Brain microvascular endothelial cell (primary cell): Measurements from ENCODE around the gene HELZ.

Experiments used
- DNase-seq: peaks from one replicate; pipeline ENCODE4 v3.0.0-alpha.2; 2020
- H3K27ac ChIP-seq: fragments of 250-450 bp; sonication (Bioruptor Pico); 2 replicates; pipeline ENCODE4 v1.5.1; 2020; ENCODE audit warnings: mild to moderate bottlenecking, moderate library complexity
- H3K27me3 ChIP-seq: fragments of 250-450 bp; sonication (Bioruptor Pico); replicated peaks from 2 replicates; pipeline ENCODE4 v1.5.1; 2020; ENCODE audit warnings: mild to moderate bottlenecking
- H3K36me3 ChIP-seq: fragments of 250-450 bp; sonication (Bioruptor Pico); replicated peaks from 2 replicates; pipeline ENCODE4 v1.5.1; 2020; ENCODE audit warnings: mild to moderate bottlenecking
- H3K4me3 ChIP-seq: 2 replicates; pipeline ENCODE4 v1.5.1; 2011; ENCODE audit warnings: low read depth, mild to moderate bottlenecking, control low read depth, low read length, moderate library complexity
- in situ Hi-C: cut with HindIII; loops from 2 replicates; pipeline ENCODE4 v1.10.0; 2017; ENCODE audit warnings: low sequenced_read_pairs, low pct_ligation_motif_present
- TF ChIP-seq, protein P1 (sequence below): IDR thresholded peaks from 2 replicates; pipeline ENCODE4 v1.5.1; 2011; ENCODE audit warnings: low read depth, mild to moderate bottlenecking, moderate library complexity, low read length, control low read depth, inconsistent platforms; ENCODE audit errors: missing control alignments

The HELZ gene

DNA sequence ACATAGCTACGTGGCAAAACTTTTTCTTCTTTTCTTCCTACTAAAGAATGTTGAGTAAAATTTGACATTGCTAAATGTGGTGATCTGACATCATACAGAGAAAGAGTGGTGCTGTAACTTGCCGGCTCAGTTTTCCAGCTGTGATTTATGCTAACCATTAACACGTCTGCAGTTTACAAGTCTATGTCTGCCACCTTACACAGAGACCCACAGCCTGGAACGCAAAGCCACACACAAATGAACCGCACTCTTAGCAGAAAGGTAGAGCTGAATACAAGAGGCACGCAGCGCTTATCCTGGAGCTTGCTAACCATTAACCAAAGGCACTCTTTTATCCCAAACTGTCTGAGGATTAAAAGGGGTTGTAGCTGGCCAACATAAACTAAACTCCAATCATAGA, 168.7 kb downstream of the HELZ start:
- Histone ChIP-seq H3K36me3 (peaks cover 4% of the 10 kb centered on the region), H3K4me3 (no peak overlapping the region), H3K27ac (no peak overlapping the region), H3K27me3 (no peaks in the 10 kb centered on the region)
- TF ChIP-seq, protein P1, sequence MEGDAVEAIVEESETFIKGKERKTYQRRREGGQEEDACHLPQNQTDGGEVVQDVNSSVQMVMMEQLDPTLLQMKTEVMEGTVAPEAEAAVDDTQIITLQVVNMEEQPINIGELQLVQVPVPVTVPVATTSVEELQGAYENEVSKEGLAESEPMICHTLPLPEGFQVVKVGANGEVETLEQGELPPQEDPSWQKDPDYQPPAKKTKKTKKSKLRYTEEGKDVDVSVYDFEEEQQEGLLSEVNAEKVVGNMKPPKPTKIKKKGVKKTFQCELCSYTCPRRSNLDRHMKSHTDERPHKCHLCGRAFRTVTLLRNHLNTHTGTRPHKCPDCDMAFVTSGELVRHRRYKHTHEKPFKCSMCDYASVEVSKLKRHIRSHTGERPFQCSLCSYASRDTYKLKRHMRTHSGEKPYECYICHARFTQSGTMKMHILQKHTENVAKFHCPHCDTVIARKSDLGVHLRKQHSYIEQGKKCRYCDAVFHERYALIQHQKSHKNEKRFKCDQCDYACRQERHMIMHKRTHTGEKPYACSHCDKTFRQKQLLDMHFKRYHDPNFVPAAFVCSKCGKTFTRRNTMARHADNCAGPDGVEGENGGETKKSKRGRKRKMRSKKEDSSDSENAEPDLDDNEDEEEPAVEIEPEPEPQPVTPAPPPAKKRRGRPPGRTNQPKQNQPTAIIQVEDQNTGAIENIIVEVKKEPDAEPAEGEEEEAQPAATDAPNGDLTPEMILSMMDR = no peak
- in situ Hi-C loops = no loop called here
- no peak for DNase-seq

DNA sequence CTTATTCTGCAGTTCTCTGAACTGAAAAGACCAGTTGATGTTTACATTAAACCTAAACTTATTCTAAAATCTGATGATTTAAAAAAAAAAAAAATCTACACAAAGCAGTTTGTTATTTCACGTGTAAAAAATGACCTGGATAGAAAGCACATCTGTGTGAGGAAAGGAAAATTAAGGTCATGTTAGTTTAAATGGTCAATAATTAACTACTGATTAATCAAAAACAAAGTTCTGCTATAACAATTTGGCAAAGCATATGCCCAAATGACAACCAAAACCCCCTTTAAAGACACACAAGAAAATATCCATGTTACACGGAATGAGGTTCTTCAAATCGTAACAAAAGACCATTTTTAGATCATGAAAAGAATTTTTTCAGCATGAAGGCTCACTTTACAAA, 170.2 kb downstream of the HELZ start:
- in situ Hi-C loops = no loop called here
- no peak for DNase-seq
- no peak overlapping the region for H3K4me3 ChIP-seq
- peaks cover 4% of the 10 kb centered on the region for H3K36me3 ChIP-seq
- no peaks in the 10 kb centered on the region for H3K27me3 ChIP-seq
- no peak overlapping the region for H3K27ac ChIP-seq
- TF ChIP-seq, protein P1 = no peak

DNA sequence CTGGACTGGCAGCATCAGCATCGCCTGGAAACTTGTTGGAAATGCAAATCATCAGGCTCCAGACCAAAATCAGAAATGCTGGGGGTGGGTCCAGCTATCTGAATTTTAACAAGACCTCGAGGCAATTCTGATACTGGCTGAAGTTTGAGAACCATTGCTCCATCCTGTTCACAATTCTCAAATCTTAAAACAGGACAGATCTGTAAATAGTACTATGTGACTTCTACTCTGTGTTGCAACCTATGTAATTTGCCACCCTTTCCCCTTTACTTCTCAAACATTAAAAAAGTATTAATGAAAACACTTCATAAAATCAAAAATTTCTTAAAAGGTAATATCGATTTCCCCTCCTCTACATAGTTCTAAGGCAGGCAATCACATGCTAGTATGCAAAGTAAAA, 172.1 kb downstream of the HELZ start:
- in situ Hi-C loops = no loop called here
- no peak overlapping the region for H3K27ac ChIP-seq
- H3K27me3 ChIP-seq = no peaks in the 10 kb centered on the region
- no peaks in the 10 kb centered on the region for H3K36me3 ChIP-seq
- TF ChIP-seq, protein P1 = no peak
- no peak for DNase-seq
- H3K4me3 ChIP-seq = no peak overlapping the region

DNA sequence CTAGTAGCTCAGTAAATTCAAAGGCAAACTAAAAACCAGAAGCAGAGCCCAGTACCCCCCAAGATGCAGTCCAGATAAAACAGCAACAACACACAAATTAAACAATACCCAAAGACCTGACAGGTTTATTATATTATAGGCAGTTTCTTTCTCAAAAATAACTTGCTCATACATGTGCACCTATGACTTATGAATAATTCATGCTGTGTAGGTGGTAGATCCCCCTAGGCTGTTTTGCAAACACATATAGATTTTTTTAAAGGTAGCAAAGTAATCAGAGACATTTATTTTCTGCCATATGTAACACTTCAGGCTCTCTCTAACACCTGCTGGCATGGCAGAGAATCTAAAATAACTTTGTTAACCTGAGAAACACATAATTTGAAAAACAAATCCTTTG, 173.4 kb downstream of the HELZ start:
- Histone ChIP-seq H3K27ac (no peak overlapping the region), H3K4me3 (no peak overlapping the region), H3K36me3 (no peaks in the 10 kb centered on the region), H3K27me3 (no peaks in the 10 kb centered on the region)
- TF ChIP-seq, protein P1 = no peak
- in situ Hi-C loops = no loop called here
- no peak for DNase-seq

DNA sequence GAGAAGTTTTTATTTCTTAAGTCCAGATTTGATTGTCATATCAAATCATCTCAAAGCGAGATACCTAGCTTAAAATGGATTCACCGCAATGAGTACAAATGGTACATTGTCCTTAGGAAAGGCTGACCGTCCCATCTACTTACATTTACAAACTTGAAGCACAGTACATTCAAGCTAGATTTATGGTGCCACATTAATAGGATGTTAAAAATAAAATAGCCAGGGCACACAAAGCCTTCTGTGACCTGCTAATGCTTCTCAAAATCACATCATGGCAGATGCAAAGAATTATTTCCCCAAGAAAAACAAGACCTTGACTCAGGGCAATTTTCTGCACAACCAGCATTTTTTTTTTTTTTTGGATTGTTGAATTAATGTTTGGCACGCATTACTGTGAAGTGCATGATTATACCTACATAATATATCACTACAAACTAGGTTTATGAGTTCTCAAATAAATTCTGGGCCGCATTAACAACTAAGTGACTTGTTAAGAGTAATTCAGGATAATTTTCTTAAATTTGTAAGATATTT, 175.3 kb downstream of the HELZ start:
- TF ChIP-seq, protein P1 = no peak
- Histone ChIP-seq H3K27me3 (no peaks in the 10 kb centered on the region), H3K27ac (no peak overlapping the region), H3K4me3 (no peak overlapping the region), H3K36me3 (no peaks in the 10 kb centered on the region)
- DNase-seq = no peak
- in situ Hi-C loops = no loop called here

DNA sequence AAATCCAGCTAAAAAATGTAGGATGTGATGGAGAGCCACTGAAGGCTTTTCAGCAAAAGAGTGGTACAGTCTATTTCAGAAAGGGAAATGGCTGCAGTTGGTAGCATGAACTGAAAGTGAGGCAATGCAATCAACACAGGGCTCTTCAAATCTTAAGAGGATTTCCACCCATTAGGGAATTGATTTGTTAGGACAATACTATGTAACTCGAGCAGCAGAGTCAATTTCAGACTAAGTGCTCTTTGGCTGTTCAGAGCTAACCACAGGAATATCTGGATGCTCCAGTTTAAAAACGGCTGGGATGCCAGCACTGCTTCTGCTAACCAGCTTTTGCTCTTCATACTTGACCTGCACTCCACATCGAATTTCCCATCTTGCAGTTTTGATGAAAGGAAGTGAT, 176.0 kb downstream of the HELZ start:
- Histone ChIP-seq H3K4me3 (no peak overlapping the region), H3K27ac (no peak overlapping the region), H3K27me3 (no peaks in the 10 kb centered on the region), H3K36me3 (no peaks in the 10 kb centered on the region)
- in situ Hi-C loops = no loop called here
- no peak for DNase-seq
- TF ChIP-seq, protein P1 = no peak
